Stimulated activated naive CD8-positive, alpha-beta T cell treated with anti-CD3 and anti-CD28 coated beads, Interleukin-15, Interleukin-2, amounts not matched to agents 100 U/mL and 50 U/mL, for 24 hours (primary cell): ENCODE data around the gene TPRN.

Experiments
- ATAC-seq: fragments of 150-1000 bp; cut with Tn5 transposase; one replicate; pipeline ENCODE4 v1.10.0; 2021
- DNase-seq: peaks from one replicate; pipeline ENCODE4 v3.0.0; 2021

The TPRN gene

GRCh38 chr9:137224830-137225694, 24.5 kb upstream of the TPRN start, which contains the start of gene CYSRT1:
Gene CYSRT1, plus strand, starts transcription at chr9:137225174. Its CDS starts 448 bp downstream, at chr9:137225622.
- ATAC-seq, result peak; percentile 8
- DNase-seq, result peak; percentile 55

DNA sequence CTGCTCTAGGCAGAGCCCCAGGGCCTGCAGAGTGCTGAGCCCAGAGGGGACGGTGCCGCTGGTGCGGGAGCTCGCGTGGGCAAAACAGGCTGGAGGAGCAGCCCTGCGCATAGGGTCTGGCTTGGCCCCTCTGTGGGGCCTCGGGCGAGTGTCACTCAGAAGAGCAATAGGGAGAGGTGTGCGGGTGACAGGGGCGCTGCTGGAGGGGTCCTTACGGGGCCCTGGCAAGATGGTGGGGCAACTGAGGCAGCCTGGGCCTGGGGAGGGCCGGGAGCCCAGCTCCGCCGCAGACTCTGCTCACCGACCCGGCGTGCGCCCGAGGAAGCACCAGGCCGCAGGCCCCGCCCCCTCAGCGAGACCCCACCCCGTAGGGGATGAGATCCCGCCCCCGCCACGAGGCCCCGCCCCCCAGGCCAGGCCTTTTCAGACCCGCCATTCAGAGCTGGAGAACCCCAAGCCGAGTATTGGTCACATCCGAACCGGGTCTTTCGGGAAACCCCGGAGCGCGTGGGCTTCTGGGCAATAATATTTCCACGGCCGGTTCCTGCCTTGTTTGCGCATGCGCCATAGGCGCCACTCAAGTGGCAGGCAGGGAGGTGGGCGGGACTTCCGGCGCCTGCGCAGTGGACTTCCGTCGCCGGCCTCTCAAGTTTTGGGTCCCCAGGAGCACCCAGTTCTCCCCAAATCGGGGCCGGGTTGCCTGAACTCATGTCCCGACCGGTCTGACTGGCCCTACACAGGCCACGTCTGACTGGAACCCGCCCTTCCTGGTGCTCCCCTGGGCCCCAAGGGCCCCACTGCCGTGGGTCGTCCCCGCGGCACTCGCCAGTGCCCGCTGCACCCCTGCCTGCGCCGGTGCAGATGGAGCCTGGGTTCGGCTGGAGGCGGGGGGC, 22.8 kb upstream of the TPRN start:
- peak; percentile 85 for ATAC-seq
- DNase-seq, result peak; percentile 97

GRCh38 chr9:137222190-137223077, 21.9 kb upstream of the TPRN start, which contains the start of gene RNF208:
Gene RNF208, minus strand, starts transcription at chr9:137222240. Its CDS starts 1,028 bp downstream, at chr9:137221212.
- ATAC-seq (no peak), DNase-seq (no peak)

DNA sequence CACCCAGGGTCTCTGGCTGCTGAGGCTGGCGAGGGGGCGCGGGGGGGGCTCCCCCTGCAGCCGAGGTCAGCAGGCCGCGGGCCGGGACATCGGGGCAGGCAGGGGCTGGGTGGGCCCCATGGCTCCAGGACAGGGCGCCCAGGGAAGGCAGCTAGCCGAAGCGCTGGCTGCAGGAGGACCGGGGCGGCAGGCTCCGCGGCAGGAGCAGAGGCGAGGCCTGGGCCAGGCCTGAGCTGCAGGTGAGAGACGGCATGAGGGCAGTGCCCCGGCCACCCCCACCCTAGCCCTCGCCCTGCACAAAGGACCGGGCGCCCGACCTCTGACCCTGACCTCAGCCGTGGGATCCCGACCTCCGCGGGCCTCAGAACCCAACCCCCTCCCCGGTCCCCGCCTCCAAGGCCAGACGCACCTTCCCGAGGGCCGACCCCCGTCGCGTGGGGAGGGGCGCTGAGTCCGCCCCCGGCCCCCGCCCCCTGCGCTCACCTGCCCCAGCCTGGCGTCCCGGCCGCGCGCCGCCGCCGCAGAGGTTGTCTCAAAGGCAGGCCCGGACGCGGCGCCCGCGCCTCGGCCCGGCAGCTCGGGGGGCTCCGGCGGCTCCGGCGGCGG, 21.1 kb upstream of the TPRN start:
- ATAC-seq, result no peak
- no peak for DNase-seq

DNA sequence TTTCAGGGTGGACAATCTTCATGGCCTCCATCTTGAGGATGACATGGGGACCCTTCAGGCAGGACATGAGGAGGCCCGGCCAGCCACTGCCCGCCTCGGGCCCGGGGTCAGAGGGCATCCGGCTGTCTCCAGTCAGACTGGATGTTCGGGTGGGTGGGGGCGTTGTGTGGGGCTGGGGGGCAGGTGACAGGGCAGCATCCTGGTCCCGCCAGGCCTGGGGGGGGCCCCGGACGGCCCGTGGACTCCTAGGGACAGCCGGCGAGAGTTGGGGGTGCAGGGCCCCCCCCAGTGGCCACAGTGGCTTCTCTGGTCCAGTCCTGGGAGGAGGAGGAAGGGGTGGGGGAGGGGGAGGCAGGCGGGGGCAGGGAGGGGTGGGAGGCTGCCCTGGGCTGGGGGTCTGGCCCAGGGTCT, 20.6 kb upstream of the TPRN start:
- ATAC-seq (no peak), DNase-seq (no peak)

GRCh38 chr9:137220317-137221094, 20.0 kb upstream of the TPRN start:
- ATAC-seq, result no peak
- no peak for DNase-seq

DNA sequence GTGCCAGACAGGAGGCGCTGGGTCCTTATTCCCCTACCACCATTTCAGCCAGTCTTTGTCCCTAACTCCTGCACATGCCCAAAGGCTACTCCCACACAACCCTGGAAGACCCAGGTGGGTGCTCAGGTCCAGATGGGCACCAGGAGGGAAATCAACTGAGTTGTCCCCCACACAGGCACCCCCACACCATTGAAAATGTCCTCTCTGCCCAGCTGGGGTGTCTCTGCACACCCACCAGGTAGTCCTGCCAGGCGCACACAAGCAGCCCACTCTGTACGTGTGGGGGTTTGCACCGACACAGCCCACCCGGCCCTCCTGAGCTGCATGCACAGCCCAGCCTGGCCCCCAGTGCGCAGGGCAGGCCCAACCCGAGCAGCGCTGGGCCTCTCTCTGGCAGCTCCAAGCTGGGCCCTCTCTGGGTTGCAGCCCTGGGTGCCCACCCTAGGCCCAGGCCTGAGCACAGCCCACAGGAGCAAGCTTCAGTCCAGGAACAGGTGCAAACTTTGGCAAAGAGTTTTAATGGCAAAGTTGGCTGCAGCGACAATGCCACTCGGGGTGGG, 19.3 kb upstream of the TPRN start:
- DNase-seq, result no peak
- no peak for ATAC-seq

GRCh38 chr9:137218754-137219271, 18.3 kb upstream of the TPRN start:
- ATAC-seq (no peak), DNase-seq (no peak)

DNA sequence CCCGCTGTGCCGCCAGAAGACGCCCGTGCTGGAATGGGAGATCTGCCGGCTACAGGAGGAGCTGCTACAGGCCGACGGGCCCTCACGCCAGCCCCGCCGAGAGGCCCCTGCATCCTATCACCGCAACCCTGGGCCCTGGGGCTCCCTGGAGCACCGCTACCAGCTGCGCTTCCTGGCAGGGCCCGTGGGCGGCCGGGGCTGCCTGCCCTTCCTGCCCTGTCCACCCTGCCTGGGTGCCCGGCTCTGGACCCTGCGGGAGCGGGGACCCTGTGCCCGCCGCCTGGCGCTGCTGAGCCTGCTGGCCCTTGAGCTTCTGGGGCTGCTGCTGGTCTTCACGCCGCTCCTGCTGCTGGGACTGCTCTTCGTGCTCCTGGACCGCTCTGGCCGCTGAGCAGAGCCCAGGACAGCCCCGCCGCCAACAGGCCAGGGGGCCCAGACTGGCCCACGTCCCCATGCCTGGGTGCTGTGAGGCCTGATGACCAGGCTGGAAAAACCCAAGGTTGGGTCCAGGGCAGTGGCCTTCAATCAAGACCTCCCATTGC, 17.7 kb upstream of the TPRN start:
- DNase-seq (no peak), ATAC-seq (no peak)

DNA sequence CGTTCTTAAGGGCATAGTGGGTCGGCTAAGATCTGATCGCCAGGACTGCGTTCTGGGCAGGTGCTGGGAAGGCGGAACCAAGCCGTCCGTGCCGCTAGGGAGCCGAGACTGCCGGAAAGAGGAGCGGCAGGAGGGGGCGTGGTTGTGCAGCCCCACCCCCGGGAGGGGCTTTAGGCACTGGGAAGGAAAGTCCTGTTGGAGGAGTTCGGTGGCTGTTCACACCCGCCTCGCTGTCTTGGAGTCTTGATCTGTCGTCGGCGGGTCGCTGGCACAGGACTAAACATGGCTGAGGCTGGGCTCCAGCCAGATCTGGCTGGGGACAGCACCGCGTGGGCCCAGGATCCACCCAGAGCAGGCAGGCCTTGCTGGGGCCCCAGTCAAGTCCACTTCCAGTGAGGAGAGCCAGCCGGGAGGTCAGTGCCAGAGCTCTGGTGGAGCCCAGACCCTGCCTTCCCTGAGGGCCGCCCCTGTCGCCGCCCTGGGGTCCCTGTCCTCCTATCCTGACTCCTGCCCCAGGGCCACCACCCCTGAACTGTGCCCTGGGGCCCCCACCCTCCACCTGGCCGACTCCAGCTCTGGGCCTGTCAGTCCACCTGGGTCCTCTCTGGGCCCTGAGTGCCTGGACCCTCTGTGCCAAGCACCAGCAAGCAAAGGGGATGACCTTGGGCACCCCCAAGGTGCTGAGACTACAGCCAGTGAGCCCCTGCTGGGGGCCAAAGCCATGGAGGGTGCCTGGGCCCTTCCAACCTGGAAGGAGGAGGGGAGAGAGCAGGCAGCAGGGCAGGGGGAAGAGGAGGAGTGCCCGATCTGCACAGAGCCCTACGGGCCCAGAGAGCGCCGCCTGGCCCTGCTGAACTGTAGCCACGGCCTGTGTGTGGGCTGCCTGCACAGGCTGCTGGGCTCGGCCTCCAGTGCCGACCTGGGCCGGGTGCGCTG, 17.0 kb upstream of the TPRN start:
- DNase-seq (no peak), ATAC-seq (no peak)

DNA sequence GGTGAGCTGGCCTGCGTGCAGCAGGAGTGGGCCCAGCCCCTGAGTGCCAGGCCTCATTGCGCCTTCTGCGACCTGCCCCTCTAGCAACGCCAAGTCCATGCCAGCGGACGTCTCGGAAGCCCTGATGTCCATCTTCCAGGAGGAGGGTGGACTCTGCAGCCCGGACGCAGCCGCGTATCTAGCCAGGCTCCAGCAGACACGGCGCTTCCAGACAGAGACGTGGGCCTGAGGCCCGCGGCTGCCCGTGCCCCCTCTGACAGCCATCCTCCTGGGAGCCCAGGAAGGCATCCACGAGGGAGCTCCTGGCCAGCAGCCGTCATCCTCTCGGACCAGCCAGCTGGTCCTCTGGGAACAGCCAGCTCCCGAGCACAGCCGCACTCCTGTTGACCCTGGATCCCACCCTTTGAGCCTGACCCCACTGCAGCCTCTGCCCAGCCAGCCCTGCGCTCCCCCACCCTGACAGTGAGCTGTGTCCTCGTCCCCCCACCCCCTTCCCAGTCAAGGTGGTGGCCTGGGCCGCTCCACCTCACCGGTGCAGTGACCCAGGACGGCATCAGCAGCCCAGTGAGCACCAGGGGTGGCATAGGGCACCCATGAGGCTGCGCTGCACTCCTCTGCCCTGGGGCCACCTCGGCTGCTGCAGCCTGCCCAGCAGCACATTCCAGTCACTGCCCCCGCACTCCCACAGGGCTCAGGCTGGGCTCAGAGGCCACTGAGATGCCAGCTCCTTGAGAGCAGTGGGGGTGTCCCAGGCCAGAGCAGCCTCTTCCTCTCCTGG, 15.8 kb upstream of the TPRN start:
- no peak for DNase-seq
- no peak for ATAC-seq

DNA sequence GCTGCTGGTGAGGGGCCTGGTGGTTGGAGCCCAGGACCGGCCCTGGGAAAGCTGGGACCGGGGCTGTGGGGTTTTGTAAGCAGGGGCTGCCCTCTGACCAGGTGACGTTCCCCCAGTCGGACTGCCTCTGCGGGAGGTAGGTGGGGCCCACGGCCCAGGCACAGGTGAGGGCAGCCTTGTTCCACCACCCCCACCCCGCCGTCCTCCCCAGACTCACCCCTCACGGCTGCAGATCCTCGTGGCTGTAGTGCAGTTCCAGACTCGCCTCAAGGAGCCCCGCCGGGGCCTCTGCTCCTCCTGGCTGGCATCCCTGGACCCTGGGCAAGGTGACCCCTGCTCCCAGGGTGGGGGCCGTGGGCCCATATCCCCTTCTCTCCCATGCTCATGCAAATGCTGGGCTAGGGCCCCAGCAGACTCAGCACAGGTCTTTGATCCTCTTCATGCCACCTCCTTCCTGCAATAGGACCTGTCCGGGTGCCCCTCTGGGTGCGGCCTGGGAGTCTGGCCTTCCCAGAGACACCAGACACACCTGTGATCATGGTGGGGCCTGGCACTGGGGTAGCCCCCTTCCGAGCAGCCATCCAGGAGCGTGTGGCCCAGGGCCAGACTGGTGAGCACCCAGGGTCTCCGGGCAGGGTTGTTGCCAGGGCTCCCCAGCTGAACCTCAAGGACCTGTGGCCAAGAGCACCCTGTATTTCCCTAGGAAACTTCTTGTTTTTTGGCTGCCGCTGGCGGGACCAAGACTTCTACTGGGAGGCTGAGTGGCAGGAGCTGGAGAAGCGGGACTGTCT, 14.8 kb upstream of the TPRN start:
- ATAC-seq, result no peak
- DNase-seq, result no peak

- no peak for DNase-seq
- ATAC-seq, result no peak
Measured at GRCh38 chr9:137214620-137215019, 14.1 kb upstream of the TPRN start.

DNA sequence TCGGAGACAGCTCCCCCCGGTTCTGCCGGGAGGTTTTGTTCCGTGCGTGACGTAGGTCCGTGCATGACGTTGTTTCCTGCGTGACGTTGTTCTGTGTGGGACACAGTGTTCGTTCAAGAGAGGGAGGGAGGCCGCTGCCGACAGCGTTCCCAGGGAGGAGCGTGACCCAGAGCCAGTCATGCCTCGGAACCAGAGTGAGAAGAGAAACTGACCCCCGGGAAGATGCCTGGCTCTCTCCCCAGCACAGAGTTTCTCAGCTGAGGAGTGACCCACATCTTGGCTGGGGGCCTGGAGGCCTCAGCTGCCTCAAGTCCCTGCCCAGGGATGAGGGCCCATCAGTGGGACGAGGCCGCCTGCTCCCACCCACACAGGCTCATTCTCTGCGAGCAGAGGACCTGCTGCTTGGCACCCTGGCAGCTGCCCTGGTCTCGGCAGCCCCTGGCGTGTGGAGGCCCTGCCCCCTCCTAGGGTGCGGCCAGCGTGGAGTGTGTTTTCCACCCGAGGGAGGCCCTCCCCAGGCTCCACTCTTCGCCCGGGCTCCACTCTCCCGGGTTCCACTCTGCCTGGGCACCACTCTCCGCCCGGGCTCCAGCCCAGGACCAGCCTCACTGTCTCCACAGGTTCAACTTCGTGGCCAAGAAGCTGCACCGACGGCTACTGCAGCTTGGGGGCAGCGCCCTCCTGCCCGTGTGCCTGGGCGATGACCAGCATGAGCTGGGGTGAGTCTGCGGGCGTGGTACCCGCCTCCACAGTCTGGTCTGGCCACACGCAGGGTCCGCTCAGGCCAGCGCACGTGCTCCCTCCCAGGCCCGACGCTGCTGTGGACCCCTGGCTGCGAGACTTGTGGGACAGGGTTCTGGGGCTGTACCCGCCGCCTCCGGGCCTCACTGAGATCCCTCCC, 12.9 kb upstream of the TPRN start:
- ATAC-seq (no peak), DNase-seq (no peak)

GRCh38 chr9:137212520-137212919, 12.0 kb upstream of the TPRN start:
- ATAC-seq, result no peak
- no peak for DNase-seq

DNA sequence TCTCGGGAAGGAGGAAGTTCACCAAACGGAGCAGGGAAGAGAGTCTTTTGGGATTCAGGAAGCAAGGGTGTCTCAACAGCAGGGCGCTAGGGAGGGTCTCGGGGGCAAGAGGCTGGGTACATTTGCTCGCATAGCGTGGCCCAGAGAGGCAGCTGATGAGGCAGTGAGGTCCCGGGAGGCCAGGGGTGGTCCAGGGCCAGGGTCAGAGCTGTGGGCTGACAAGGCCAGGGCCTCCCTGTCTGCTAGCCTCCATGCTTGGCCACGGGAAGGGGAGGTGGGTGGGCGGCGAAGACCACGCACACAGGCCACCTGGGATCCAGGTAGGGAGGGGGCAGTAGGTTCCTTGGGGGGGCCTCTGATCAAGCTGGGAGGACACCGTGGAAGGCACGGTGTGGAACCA, 11.0 kb upstream of the TPRN start:
- no peak for ATAC-seq
- no peak for DNase-seq
